OCI-LY3 (cell line): ENCODE data around the gene ZFYVE9.

Experiments used
- H2AFZ ChIP-seq: fragments of 200-600, 300-600 bp; shearing (Covaris generic); 2 replicates; pipeline ENCODE4 v1.6.0; 2014; ENCODE audit warnings: antibody characterized with exemption, low read depth, low read length
- H3K27ac ChIP-seq: fragments of 200-600, 300-600 bp; sonication (generic); 2 replicates; pipeline ENCODE4 v1.5.1; 2014; ENCODE audit warnings: mild to moderate bottlenecking, low read length, moderate library complexity, mixed read lengths
- H3K27me3 ChIP-seq: fragments of 200-600, 300-600 bp; sonication (generic); 2 replicates; pipeline ENCODE4 v1.6.1; 2014; ENCODE audit warnings: low read depth, low read length, mixed read lengths
- H3K36me3 ChIP-seq: fragments of 200-600, 300-600 bp; sonication (generic); replicated peaks from 2 replicates; pipeline ENCODE3; 2014; ENCODE audit warnings: low read depth, low read length, mixed read lengths
- H3K4me1 ChIP-seq: fragments of 300-600, 200-600 bp; sonication (generic); 2 replicates; pipeline ENCODE4 v1.6.1; 2014; ENCODE audit warnings: low read length, mixed read lengths
- H3K4me2 ChIP-seq: fragments of 200-600, 300-600 bp; sonication (generic); 2 replicates; pipeline ENCODE4 v1.6.1; 2014; ENCODE audit warnings: low read length, mixed read lengths
- H3K4me3 ChIP-seq: fragments of 300-600, 200-600 bp; sonication (generic); 2 replicates; pipeline ENCODE4 v1.5.1; 2014; ENCODE audit warnings: antibody characterized with exemption, mild to moderate bottlenecking, low read length, moderate library complexity
- H3K79me2 ChIP-seq: fragments of 300-600, 200-600 bp; shearing (Covaris generic); 2 replicates; pipeline ENCODE4 v1.6.1; 2014; ENCODE audit warnings: mild to moderate bottlenecking, low read length, mixed read lengths
- H3K9ac ChIP-seq: fragments of 300-600, 200-600 bp; shearing (Covaris generic); 2 replicates; pipeline ENCODE4 v1.6.0; 2014; ENCODE audit warnings: mild to moderate bottlenecking, low read length, moderate library complexity
- H3K9me3 ChIP-seq: fragments of 200-600, 300-600 bp; shearing (Covaris generic); 2 replicates; pipeline ENCODE4 v1.6.1; 2014; ENCODE audit warnings: low read length, mixed read lengths; ENCODE audit not compliant: insufficient read depth
- H4K20me1 ChIP-seq: fragments of 200-600, 300-600 bp; sonication (generic); 2 replicates; pipeline ENCODE4 v1.6.1; 2016; ENCODE audit warnings: low read length, mixed read lengths; ENCODE audit not compliant: insufficient read depth
- EZH2phosphoT487 ChIP-seq: fragments of 200-600 bp; shearing (Covaris generic); IDR thresholded peaks from 2 replicates; pipeline ENCODE4 v1.6.1; 2018; ENCODE audit warnings: antibody characterized with exemption, mixed run types, low read depth
- TF ChIP-seq, protein P1 (sequence below): fragments of 200-600, 300-600 bp; sonication (generic); IDR thresholded peaks from 2 replicates; pipeline ENCODE4 v1.5.1; 2014; ENCODE audit warnings: antibody characterized with exemption, low read length, low read depth

The ZFYVE9 gene

DNA sequence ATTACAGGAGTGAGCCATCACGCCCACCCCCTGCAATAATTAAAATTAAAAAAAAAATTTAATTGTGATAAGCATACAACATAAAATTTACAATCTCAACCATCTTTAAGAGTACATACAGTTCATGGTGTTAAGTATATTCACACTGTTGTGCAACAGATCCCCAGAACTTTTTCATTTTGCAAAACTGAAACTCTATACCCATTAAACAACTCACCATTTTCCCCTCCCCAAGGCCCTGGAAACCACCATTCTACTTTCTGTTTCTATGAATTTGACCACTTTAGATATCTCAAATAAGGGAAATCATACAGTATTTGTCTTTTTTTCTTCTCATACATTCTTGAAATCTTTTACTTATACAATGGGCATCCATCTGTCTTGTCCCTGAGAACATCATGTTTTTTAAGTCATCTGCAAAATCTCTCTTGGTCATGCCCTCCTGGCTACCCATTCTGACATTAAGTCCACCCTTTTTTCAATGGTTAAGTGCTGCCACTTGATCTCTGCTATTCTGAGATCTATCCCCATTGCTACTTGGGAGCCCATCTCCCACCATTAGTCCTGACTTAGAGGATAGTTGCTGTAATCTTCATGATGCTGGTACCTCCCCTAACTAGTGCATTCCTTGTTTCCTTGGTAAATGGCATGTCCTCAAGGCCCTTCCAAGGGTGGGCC, 39.4 kb upstream of the ZFYVE9 start:
- peaks cover 17% of the 10 kb centered on the region for H3K4me1 ChIP-seq
- no peaks in the 10 kb centered on the region for H3K79me2 ChIP-seq
- H3K9ac ChIP-seq: no peak overlapping the region
- no peaks in the 10 kb centered on the region for H3K9me3 ChIP-seq
- TF ChIP-seq EZH2phosphoT487: no peak
- TF ChIP-seq, protein P1, sequence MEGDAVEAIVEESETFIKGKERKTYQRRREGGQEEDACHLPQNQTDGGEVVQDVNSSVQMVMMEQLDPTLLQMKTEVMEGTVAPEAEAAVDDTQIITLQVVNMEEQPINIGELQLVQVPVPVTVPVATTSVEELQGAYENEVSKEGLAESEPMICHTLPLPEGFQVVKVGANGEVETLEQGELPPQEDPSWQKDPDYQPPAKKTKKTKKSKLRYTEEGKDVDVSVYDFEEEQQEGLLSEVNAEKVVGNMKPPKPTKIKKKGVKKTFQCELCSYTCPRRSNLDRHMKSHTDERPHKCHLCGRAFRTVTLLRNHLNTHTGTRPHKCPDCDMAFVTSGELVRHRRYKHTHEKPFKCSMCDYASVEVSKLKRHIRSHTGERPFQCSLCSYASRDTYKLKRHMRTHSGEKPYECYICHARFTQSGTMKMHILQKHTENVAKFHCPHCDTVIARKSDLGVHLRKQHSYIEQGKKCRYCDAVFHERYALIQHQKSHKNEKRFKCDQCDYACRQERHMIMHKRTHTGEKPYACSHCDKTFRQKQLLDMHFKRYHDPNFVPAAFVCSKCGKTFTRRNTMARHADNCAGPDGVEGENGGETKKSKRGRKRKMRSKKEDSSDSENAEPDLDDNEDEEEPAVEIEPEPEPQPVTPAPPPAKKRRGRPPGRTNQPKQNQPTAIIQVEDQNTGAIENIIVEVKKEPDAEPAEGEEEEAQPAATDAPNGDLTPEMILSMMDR: no peak
- no peak overlapping the region for H3K4me3 ChIP-seq
- no peak overlapping the region for H2AFZ ChIP-seq
- H4K20me1 ChIP-seq: no peaks in the 10 kb centered on the region
- H3K27me3 ChIP-seq: no peaks in the 10 kb centered on the region
- H3K36me3 ChIP-seq: no peaks in the 10 kb centered on the region
- H3K4me2 ChIP-seq: peak overlapping the region; percentile 66
- H3K27ac ChIP-seq: no peak overlapping the region

DNA sequence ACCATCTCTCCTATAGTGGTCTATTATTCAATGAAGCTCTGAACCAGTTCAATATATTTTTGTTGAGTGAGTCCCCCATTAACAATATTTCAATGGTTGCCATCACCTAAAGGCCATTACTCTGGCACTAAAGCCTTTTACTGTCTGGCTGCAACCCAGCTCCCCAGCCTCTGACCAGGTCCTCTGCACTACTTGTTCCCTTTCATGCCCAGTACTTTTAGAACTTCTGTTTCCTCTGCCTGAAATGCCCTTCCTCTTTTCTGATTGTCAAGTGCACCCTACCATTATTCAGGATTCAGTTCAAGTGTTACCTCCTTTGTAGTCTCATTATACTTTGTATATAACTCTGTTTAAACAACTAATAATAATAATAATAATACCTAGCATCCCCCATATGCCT, 30.4 kb upstream of the ZFYVE9 start:
- H3K4me2 ChIP-seq: no peak overlapping the region
- H2AFZ ChIP-seq: no peak overlapping the region
- no peak overlapping the region for H3K27ac ChIP-seq
- H3K36me3 ChIP-seq: no peaks in the 10 kb centered on the region
- no peaks in the 10 kb centered on the region for H3K9me3 ChIP-seq
- H3K79me2 ChIP-seq: no peaks in the 10 kb centered on the region
- H3K9ac ChIP-seq: no peak overlapping the region
- H3K27me3 ChIP-seq: no peaks in the 10 kb centered on the region
- no peaks in the 10 kb centered on the region for H3K4me1 ChIP-seq
- no peaks in the 10 kb centered on the region for H4K20me1 ChIP-seq
- TF ChIP-seq, protein P1: no peak
- TF ChIP-seq EZH2phosphoT487: no peak
- no peak overlapping the region for H3K4me3 ChIP-seq

DNA sequence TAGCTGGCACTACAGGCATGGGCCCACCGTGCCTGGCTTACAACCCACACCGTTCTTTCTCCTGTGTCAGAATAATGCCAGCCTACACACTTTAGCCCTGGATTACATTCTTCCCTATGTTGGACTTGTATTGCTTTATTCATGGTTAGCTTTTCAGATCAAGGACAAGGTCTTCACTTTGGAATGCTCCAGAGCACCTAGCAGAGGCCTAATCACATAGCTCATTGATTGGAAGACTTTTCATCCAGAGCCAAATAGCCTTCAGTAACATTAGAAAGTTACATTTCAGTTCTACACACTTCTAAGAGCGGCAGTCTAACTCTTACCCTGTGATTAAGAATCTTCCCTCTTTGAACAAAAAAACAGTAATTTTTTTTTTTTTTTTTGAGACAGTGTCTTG, 29.4 kb upstream of the ZFYVE9 start:
- no peaks in the 10 kb centered on the region for H4K20me1 ChIP-seq
- no peak overlapping the region for H3K27ac ChIP-seq
- no peaks in the 10 kb centered on the region for H3K79me2 ChIP-seq
- H3K4me3 ChIP-seq: no peak overlapping the region
- no peaks in the 10 kb centered on the region for H3K27me3 ChIP-seq
- H2AFZ ChIP-seq: no peak overlapping the region
- no peaks in the 10 kb centered on the region for H3K4me1 ChIP-seq
- no peak overlapping the region for H3K9ac ChIP-seq
- TF ChIP-seq EZH2phosphoT487: no peak
- TF ChIP-seq, protein P1: no peak
- no peaks in the 10 kb centered on the region for H3K36me3 ChIP-seq
- no peaks in the 10 kb centered on the region for H3K9me3 ChIP-seq
- H3K4me2 ChIP-seq: no peak overlapping the region

DNA sequence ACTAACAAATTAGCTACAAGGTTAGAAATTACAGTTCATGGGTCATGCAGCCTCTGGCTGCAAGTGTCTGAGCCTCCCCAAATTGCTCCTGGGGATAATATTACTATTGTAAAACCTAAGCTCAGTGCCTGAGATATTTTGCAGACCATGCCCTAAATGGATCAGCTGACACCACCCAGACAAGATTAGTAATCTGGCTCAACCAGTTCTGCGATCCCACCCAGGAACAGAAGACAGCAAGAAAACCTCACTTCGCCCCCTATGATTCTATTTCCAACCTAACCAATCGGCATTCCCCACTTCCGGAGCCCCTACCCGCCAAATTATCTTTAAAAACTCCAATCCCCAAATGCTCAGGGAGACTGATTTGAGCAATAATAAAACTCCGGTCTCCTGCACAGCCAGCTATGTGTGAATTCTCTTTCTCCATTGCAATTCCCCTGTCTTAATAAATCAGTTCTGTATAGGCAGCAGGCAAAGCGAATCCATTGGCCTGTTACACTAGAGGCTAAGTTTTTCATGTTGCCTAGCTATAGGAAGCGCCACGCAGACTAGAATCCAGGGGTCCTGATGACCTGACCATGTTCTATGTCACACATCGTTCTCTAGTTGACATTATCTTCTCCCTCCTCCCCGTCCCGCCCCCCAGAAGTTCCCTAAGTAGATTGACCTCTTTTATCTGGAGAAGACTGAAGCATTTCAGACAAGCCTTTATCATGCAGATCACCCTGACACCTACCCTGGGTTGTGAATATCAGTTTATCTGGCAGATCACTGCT, 22.4 kb upstream of the ZFYVE9 start:
- H3K27me3 ChIP-seq: no peaks in the 10 kb centered on the region
- no peaks in the 10 kb centered on the region for H4K20me1 ChIP-seq
- no peak overlapping the region for H3K4me3 ChIP-seq
- no peaks in the 10 kb centered on the region for H3K36me3 ChIP-seq
- H3K9me3 ChIP-seq: no peaks in the 10 kb centered on the region
- no peak overlapping the region for H3K27ac ChIP-seq
- no peak overlapping the region for H2AFZ ChIP-seq
- no peak overlapping the region for H3K9ac ChIP-seq
- no peaks in the 10 kb centered on the region for H3K79me2 ChIP-seq
- H3K4me2 ChIP-seq: no peak overlapping the region
- peaks cover 6% of the 10 kb centered on the region; the same call in 1 of the 2 replicates for H3K4me1 ChIP-seq
- TF ChIP-seq, protein P1: no peak
- TF ChIP-seq EZH2phosphoT487: no peak
